KMS-11 (cell line): ENCODE measurements around the gene PCDHGC3.
"Not testable (repeated sequence)": the region's sequence is repeated elsewhere in the genome, so short reads cannot be mapped to it uniquely, and the experiment has no call there.

ENCODE experiments used
- H2AFZ ChIP-seq: fragments of 200-600 bp; sonication (generic); 2 replicates; pipeline ENCODE4 v1.6.1; 2016; ENCODE audit warnings: antibody characterized with exemption, mixed run types, low read depth
- H3K27ac ChIP-seq: fragments of 200-600 bp; sonication (generic); 2 replicates; pipeline ENCODE4 v1.6.1; 2016; ENCODE audit warnings: mild to moderate bottlenecking, mixed run types
- H3K27me3 ChIP-seq: fragments of 200-600 bp; sonication (generic); 2 replicates; pipeline ENCODE4 v1.6.1; 2017; ENCODE audit warnings: mild to moderate bottlenecking, low read depth, mixed run types, moderate library complexity; ENCODE audit not compliant: insufficient read depth
- H3K36me3 ChIP-seq: fragments of 200-600 bp; sonication (generic); 2 replicates; pipeline ENCODE4 v1.6.1; 2017; ENCODE audit warnings: mild to moderate bottlenecking, mixed run types; ENCODE audit not compliant: insufficient read depth
- H3K4me1 ChIP-seq: fragments of 200-600 bp; sonication (generic); 2 replicates; pipeline ENCODE4 v1.6.1; 2016; ENCODE audit warnings: mild to moderate bottlenecking, low read depth, mixed run types; ENCODE audit not compliant: poor library complexity, severe bottlenecking
- H3K4me2 ChIP-seq: fragments of 200-600 bp; sonication (generic); 2 replicates; pipeline ENCODE4 v1.7.0; 2016; ENCODE audit warnings: mild to moderate bottlenecking, mixed run types
- H3K4me3 ChIP-seq: fragments of 200-600 bp; sonication (generic); IDR thresholded peaks from 2 replicates; pipeline ENCODE4 v1.6.1; 2017; ENCODE audit warnings: low read depth, low read length, mixed read lengths; ENCODE audit not compliant: insufficient read depth
- H3K79me2 ChIP-seq: fragments of 200-600 bp; sonication (generic); 2 replicates; pipeline ENCODE4 v1.6.1; 2016; ENCODE audit warnings: low read depth, mixed run types; ENCODE audit not compliant: insufficient read depth
- H3K9ac ChIP-seq: fragments of 200-600 bp; sonication (generic); 2 replicates; pipeline ENCODE4 v1.6.1; 2016; ENCODE audit warnings: mild to moderate bottlenecking, mixed run types
- H4K20me1 ChIP-seq: fragments of 200-600 bp; sonication (generic); 2 replicates; pipeline ENCODE4 v1.6.1; 2016; ENCODE audit warnings: mild to moderate bottlenecking, mixed run types; ENCODE audit not compliant: insufficient read depth
- CTCF ChIP-seq: fragments of 200-600 bp; sonication (generic); conservative IDR thresholded peaks from 2 replicates; pipeline ENCODE4 v1.6.1; 2017; ENCODE audit warnings: low read depth, mild to moderate bottlenecking, antibody characterized with exemption, low read length, moderate library complexity, mixed read lengths

PCDHGC3 gene

DNA sequence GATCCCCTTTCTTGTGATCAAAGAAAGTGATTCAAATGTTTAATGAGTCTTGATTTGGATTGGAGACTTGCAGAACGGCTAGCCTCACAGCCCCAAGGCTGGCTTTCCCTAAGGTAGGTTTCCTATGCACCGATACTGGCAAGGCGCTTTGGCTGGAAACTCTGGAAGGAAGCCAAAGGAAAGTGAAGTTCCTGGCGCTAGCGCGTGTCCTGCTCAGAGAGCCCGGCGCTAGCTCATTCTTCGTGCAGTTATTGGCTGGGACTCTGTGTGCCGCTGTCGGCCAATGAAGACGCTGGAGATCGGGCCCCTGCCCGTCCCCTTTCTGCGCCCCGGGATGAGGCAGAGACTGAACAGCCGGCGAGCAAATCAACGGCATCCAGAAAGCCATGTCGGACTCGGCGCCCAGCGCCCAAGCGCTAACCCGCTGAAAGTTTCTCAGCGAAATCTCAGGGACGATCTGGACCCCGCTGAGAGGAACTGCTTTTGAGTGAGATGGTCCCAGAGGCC, at the start of gene PCDHGC3:
PCDHGC3 (plus strand) TSS at position 342 of the 507 bp plus-strand sequence; CDS start at position 493, 151 bp downstream.
- H3K79me2 ChIP-seq: no peaks in the 10 kb centered on the region
- H3K4me2 ChIP-seq: no peak within 1 kb of the TSS
- TF ChIP-seq CTCF: no peak
- no peak within 1 kb of the TSS for H3K9ac ChIP-seq
- H3K4me3 ChIP-seq: no peak within 1 kb of the TSS
- no peak within 1 kb of the TSS for H3K27ac ChIP-seq
- H3K36me3 ChIP-seq: no peaks in the 10 kb centered on the region
- no peaks in the 10 kb centered on the region for H4K20me1 ChIP-seq
- no peak within 1 kb of the TSS for H2AFZ ChIP-seq
- no peaks in the 10 kb centered on the region for H3K4me1 ChIP-seq
- H3K27me3 ChIP-seq: no peaks in the 10 kb centered on the region

DNA sequence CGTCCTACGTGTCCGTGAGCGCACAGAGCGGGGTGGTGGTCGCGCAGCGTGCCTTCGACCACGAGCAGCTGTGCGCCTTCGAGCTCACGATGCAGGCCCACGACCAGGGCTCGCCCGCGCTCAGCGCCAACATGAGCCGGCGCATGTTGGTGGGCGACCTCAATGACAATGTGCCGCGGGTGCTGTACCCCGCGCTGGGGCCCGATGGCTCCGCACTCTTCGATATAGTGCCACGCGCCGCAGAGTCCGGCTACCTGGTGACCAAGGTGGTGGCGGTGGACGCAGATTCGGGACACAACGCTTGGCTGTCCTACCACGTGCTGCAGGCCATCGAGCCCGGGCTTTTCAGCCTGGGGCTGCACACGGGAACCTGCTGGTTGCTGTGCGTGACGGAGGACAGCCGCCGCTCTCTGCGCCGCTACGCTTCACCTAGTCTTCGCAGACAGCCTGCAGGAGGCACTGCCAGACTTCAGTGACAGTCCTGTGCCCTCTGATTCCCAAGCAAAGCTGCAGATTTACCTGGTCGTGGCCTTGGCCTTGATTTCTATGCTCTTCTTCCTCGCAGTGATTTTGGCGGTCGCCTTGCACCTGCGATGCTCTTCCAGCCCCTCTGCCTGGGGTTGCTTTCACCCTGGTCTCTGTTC, 47.9 kb upstream of the PCDHGC3 start:
- Histone ChIP-seq H3K4me2 (no peak overlapping the region), H3K27ac (no peak overlapping the region), H3K4me1 (no peaks in the 10 kb centered on the region), H3K9ac (no peak overlapping the region), H3K79me2 (no peaks in the 10 kb centered on the region), H4K20me1 (no peaks in the 10 kb centered on the region), H3K36me3 (no peaks in the 10 kb centered on the region), H3K4me3 (no peak overlapping the region), H2AFZ (no peak overlapping the region), H3K27me3 (no peaks in the 10 kb centered on the region)
- TF ChIP-seq CTCF: no peak

GRCh38 chr5:141430332-141431113, 45.2 kb upstream of the PCDHGC3 start, which contains the start of gene PCDHGA12:
TSS of gene PCDHGA12 (plus strand) at chr5:141430507. CDS start at chr5:141430760, 253 bp downstream.
- Histone ChIP-seq H3K4me1 (no peaks in the 10 kb centered on the region), H2AFZ (no peak within 1 kb of the TSS), H3K9ac (no peak within 1 kb of the TSS), H3K36me3 (no peaks in the 10 kb centered on the region), H3K27me3 (no peaks in the 10 kb centered on the region), H3K79me2 (no peaks in the 10 kb centered on the region), H3K27ac (no peak within 1 kb of the TSS), H3K4me3 (no peak within 1 kb of the TSS), H3K4me2 (no peak within 1 kb of the TSS), H4K20me1 (no peaks in the 10 kb centered on the region)
- TF ChIP-seq CTCF: no peak

GRCh38 chr5:141431286-141431685, 44.5 kb upstream of the PCDHGC3 start:
- Histone ChIP-seq H2AFZ (no peak overlapping the region), H3K36me3 (no peaks in the 10 kb centered on the region), H4K20me1 (no peaks in the 10 kb centered on the region), H3K27me3 (no peaks in the 10 kb centered on the region), H3K4me1 (no peaks in the 10 kb centered on the region), H3K27ac (no peak overlapping the region), H3K79me2 (no peaks in the 10 kb centered on the region), H3K4me2 (no peak overlapping the region), H3K9ac (no peak overlapping the region), H3K4me3 (no peak overlapping the region)
- TF ChIP-seq CTCF: no peak

DNA sequence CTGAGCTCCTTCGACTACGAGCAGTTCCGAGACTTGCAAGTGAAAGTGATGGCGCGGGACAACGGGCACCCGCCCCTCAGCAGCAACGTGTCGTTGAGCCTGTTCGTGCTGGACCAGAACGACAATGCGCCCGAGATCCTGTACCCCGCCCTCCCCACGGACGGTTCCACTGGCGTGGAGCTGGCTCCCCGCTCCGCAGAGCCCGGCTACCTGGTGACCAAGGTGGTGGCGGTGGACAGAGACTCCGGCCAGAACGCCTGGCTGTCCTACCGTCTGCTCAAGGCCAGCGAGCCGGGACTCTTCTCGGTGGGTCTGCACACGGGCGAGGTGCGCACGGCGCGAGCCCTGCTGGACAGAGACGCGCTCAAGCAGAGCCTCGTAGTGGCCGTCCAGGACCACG, 43.5 kb upstream of the PCDHGC3 start:
- not testable (repeated sequence) for H3K27ac ChIP-seq, H3K9ac ChIP-seq, H3K36me3 ChIP-seq, H3K4me1 ChIP-seq, H3K4me3 ChIP-seq, H3K79me2 ChIP-seq, H3K4me2 ChIP-seq, H3K27me3 ChIP-seq, H2AFZ ChIP-seq, H4K20me1 ChIP-seq

DNA sequence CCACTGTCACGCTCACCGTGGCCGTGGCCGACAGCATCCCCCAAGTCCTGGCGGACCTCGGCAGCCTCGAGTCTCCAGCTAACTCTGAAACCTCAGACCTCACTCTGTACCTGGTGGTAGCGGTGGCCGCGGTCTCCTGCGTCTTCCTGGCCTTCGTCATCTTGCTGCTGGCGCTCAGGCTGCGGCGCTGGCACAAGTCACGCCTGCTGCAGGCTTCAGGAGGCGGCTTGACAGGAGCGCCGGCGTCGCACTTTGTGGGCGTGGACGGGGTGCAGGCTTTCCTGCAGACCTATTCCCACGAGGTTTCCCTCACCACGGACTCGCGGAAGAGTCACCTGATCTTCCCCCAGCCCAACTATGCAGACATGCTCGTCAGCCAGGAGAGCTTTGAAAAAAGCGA, 43.0 kb upstream of the PCDHGC3 start:
- not testable (repeated sequence) for H3K4me3 ChIP-seq, H3K36me3 ChIP-seq, H2AFZ ChIP-seq, H3K27me3 ChIP-seq, H3K79me2 ChIP-seq, H3K4me2 ChIP-seq, H4K20me1 ChIP-seq, H3K9ac ChIP-seq, H3K4me1 ChIP-seq, H3K27ac ChIP-seq
